Fibroblast of skin of scalp (primary cell): Measurements from ENCODE around the gene IL17RE.

Experiments used
- DNase-seq: peaks from one replicate; pipeline ENCODE4 v3.0.0-alpha.2; 2013

Gene IL17RE

DNA sequence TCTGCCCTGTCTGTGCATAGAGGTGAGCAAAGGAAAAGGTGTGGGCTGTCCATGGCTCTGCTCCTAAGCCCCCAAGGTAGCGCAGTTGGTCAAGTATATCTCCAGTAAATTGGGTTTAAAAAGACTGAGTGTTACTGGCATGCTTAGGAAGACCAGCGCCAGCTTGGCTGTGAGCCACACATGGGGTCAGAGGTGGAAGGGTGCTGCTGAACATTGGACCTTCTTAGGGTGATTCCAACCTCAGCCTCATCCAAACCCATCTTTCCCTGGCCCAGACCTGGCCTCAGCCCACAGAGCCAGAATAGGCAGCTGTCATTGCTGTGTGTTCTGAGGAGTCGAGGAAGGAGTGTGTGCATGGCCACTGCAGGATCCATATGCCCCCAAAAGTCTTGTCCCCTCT lies 5.6 kb downstream of the IL17RE start:
- DNase-seq, result no peak

- no peak for DNase-seq
Observed at GRCh38 chr3:9909221-9910013, 6.8 kb downstream of the IL17RE start.

GRCh38 chr3:9911863-9912262 lies 9.2 kb downstream of the IL17RE start:
- peak; percentile 11 for DNase-seq

DNA sequence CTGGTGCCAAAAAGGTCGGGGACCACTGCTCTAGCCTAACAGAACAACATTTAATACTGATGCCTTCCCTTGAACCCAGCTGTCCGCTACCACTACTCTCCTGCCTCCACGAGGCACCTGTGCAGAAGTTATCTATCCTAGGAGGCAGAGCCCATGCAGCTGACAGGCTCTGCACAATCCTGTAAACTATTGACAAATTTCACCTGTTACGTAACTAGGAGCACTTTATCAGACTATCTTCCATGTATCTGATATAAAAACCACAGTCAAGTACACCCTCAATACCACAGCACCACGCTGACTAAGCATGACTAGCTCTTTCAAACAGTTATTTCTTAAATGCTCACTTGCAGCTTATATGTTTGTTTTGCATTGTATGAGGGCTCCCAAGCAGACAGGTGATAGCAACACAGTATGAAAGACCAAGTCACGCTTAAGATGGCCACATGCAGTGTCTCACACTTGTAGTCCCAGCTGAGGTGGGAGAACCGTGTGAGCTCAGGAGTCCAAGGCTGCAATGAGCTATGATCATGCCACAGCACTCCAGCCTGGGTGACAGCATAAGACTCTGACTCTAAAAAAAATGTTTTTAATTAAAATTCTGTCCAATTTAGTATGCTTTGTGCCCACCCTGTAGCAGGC lies 9.8 kb downstream of the IL17RE start:
- no peak for DNase-seq

- DNase-seq, result no peak
Observed at GRCh38 chr3:9913601-9914000, 11.0 kb downstream of the IL17RE start.

- no peak for DNase-seq
Observed at GRCh38 chr3:9914011-9914410, 11.4 kb downstream of the IL17RE start.

DNA sequence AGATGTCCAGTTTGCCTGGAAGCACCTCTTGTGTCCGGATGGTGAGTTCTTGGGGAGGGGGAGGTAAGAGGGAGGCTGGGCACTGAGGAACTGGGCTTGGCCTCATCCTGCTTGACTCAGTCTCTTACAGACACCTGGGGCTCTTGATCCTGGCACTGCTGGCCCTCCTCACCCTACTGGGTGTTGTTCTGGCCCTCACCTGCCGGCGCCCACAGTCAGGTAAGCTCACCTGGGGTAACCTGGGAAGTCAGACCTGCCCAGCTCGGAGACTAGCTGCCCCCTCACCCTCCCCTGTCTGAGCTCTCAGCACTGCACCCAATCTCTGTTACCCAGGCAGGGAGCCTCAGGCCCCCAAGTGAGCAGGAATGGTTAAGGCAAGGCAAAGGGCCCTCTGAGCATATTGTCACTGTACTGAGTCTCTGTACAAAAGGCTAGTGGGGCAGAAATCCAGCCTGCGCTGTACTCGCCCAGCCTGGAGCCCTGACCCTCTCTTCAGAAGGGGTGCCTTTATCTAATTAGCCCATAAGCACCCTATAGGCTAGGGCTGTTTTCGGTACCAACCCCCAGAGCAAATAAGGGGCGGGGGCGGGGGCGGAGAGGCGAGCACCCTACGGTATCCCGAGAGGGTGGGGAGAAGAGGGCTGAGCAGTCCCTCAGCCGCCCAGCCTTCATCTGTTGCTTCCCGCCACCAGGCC lies 12.1 kb downstream of the IL17RE start:
- DNase-seq, result no peak

DNA sequence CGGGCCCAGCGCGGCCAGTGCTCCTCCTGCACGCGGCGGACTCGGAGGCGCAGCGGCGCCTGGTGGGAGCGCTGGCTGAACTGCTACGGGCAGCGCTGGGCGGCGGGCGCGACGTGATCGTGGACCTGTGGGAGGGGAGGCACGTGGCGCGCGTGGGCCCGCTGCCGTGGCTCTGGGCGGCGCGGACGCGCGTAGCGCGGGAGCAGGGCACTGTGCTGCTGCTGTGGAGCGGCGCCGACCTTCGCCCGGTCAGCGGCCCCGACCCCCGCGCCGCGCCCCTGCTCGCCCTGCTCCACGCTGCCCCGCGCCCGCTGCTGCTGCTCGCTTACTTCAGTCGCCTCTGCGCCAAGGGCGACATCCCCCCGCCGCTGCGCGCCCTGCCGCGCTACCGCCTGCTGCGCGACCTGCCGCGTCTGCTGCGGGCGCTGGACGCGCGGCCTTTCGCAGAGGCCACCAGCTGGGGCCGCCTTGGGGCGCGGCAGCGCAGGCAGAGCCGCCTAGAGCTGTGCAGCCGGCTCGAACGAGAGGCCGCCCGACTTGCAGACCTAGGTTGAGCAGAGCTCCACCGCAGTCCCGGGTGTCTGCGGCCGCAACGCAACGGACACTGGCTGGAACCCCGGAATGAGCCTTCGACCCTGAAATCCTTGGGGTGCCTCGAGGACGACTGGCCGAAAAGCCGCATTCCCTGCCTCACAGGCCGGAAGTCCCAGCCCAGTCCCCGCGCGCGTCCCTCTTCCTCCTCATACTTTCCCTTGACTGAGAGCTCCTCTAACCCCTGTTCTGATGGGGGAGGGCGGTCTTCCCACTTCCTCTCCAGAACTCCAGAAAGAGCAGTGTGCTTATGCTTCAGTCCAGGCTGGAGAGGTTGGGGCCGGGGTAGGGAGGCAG lies 12.8 kb downstream of the IL17RE start:
- peak; percentile 71 for DNase-seq

DNA sequence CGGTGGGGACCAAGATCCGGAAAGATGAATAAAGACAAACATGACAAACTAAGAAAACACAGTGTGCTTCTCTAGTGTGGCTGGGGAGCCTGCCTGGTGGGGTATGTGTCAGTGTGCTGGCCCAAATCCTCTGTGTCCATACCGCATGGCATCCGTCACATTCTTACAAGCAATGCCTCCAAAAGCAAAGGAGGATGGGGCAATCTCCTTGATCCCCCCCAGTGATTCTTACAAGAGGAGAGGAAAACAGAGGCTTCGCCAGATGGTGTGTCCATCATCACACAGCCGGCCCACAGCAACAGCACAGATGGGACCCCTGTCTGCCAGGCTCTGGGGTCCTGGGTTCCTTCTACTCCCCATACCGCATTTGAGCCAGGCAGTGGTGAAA lies 13.7 kb downstream of the IL17RE start:
- peak; percentile 55 for DNase-seq

DNA sequence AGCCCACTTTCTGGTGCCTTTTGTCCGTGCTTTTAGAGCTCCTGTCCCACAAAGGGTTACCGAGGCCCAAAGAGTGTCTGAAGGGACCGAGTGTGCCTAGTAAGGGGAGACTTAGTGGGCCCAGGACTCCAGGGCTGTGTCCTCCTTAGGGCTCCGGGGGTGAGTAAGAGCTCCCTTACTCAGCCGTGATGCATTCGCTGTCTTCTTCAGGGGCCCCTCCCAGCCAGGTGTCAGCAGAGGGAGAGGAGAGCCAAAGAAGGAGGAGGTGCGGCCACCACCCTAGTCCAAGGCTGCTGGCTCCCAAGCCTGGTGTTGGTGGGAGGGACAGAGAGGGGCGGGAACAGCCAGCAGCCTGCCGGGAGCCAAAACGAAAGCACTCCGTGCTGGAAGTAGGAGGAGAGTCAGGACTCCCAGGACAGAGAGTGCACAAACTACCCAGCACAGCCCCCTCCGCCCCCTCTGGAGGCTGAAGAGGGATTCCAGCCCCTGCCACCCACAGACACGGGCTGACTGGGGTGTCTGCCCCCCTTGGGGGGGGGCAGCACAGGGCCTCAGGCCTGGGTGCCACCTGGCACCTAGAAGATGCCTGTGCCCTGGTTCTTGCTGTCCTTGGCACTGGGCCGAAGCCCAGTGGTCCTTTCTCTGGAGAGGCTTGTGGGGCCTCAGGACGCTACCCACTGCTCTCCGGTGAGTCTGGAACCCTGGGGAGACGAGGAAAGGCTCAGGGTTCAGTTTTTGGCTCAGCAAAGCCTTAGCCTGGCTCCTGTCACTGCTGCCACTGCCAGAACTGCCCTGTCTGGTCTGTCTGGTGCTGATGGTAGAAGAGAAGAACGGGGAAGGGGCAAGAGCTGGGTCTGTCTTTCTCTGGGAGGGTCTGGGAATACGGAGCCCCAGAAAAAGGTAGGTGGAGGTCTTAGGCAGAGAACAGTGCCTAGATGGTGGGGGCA lies 14.4 kb downstream of the IL17RE start, which contains the start of gene IL17RC:
IL17RC (plus strand) TSS at position 365 of the 947 bp plus-strand sequence; CDS start at position 583, 218 bp downstream.
- peak; percentile 83 for DNase-seq

DNA sequence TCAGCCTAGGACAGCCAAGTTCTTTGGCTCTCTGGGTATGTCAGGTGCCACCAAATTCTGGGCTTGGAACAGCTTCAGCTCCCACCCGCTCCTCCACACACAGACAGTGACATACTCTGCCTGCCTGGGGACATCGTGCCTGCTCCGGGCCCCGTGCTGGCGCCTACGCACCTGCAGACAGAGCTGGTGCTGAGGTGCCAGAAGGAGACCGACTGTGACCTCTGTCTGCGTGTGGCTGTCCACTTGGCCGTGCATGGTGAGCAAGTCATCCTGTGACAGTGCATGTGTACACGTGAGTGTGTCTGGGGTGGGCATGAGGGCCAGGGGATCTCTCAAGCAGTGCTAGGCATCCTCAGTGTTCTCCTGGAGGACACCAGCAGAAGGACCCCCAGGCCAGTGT lies 15.2 kb downstream of the IL17RE start:
- no peak for DNase-seq

- DNase-seq, result no peak
Observed at GRCh38 chr3:9918261-9919038, 15.8 kb downstream of the IL17RE start.

GRCh38 chr3:9928158-9928557 lies 25.5 kb downstream of the IL17RE start:
- DNase-seq, result no peak

DNA sequence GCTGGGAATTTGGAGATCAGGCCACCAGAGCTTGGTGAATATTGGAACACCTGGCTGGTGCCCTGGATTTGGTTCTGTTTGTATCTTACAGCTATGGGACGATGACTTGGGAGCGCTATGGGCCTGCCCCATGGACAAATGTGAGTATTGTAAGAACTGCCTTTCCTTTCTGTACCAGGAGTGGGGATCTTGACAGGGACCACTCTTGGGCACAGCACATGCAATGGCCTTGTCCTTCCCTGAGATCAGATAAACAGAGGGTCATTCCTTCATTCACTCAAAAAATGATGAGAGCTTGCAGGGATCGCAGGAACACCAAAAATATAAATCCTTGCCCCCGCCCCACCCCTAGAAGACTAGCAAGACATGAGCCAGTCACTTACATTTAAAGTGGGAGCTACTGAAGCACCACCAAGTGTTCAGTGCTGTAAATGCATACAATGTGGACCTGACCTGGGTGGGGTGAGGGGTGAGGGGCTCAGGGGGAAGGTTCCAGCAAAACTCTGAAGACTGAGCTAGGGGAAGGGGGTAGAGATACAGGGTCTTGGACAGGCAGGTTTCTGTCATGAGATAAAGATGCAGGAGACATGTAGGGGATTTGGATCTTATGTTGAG lies 28.3 kb downstream of the IL17RE start:
- peak; percentile 10 for DNase-seq

DNA sequence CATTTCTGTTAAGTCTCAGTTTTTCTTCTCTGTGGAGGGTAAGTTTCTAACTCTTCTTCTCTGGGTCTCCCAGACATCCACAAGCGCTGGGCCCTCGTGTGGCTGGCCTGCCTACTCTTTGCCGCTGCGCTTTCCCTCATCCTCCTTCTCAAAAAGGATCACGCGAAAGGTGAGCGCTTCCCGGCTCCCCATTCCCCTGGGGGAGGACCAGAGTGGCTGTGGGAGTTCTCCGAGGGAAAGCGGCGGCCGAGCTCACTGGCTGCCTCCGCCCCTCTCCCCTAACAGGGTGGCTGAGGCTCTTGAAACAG lies 29.8 kb downstream of the IL17RE start:
- DNase-seq, result no peak

DNA sequence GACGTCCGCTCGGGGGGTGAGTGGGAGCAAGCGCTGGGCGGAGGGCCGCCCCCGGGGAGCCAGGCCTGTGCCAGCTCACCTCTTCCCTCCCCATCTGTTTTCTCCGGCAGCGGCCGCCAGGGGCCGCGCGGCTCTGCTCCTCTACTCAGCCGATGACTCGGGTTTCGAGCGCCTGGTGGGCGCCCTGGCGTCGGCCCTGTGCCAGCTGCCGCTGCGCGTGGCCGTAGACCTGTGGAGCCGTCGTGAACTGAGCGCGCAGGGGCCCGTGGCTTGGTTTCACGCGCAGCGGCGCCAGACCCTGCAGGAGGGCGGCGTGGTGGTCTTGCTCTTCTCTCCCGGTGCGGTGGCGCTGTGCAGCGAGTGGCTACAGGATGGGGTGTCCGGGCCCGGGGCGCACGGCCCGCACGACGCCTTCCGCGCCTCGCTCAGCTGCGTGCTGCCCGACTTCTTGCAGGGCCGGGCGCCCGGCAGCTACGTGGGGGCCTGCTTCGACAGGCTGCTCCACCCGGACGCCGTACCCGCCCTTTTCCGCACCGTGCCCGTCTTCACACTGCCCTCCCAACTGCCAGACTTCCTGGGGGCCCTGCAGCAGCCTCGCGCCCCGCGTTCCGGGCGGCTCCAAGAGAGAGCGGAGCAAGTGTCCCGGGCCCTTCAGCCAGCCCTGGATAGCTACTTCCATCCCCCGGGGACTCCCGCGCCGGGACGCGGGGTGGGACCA lies 30.4 kb downstream of the IL17RE start:
- peak; percentile 76 for DNase-seq

DNA sequence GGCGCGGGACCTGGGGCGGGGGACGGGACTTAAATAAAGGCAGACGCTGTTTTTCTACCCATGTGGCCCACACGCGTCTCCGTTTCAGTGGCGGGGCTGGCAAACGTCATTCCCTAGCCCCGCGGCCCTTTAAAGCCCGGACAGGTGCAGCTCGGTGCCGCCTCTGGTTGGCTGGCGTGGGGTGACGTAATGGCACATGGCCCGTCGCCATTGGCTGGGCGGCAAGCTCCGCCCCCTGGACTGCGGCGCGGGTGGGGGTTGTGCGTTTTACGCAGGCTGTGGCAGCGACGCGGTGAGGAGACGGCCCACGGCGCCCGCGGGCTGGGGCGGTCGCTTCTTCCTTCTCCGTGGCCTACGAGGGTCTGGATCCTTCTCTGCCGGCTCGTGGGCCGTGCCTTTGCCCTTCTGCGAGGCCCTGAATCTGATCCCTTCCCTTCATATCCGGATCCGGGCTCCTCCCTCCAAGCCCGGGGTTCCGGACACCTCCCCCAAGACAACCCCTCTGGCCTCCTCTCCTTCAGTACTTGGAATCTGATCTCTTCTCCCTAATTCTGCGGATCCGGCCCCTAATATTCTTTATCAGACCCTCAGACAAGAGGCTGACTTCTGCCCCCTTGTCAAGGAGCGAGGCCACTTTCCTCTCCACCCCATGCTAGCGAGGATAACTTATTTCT lies 31.1 kb downstream of the IL17RE start, which contains the start of gene CRELD1:
CRELD1 (plus strand) TSS at position 274 of the 674 bp plus-strand sequence. CDS start 605 bp downstream, outside the sequence.
- peak; percentile 86 for DNase-seq

DNA sequence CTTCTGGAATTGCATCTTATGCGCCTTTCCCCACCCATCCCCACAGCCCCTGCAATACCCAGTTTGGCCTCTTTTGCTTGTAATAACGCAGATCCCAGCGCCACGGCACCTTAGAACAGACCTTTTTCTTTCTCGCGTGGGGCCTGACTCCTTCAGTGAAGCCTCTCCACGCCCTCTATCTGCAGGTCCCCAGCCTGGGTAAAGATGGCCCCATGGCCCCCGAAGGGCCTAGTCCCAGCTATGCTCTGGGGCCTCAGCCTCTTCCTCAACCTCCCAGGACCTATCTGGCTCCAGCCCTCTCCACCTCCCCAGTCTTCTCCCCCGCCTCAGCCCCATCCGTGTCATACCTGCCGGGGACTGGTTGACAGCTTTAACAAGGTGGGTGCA lies 31.6 kb downstream of the IL17RE start:
- no peak for DNase-seq

- DNase-seq, result no peak
Observed at GRCh38 chr3:9934993-9935392, 32.3 kb downstream of the IL17RE start.
